H1 (cell line): Measurements from ENCODE around the gene GRID1. TPM values are rescaled to one million over a fixed set of nuclear protein-coding genes. Genes with fewer than 3 reads are reported as not detected.

Source experiments
- ASH2L ChIP-seq: fragments of 200-600, 300-600 bp; sonication (generic); IDR thresholded peaks from one replicate; pipeline ENCODE4 v1.7.1; 2017; ENCODE audit warnings: low read length
- ATF3 ChIP-seq: IDR thresholded peaks from 2 replicates; pipeline ENCODE4 v1.6.1; 2011; ENCODE audit warnings: low read depth, mild to moderate bottlenecking, low read length; ENCODE audit not compliant: insufficient read depth
- CBX8 ChIP-seq: fragments of 300-800, 300-1000 bp; sonication (generic); IDR thresholded peaks from 2 replicates; pipeline ENCODE4 v1.7.1; 2016; ENCODE audit warnings: low read depth, low read length, borderline replicate concordance
- CHD2 ChIP-seq: IDR thresholded peaks from 2 replicates; pipeline ENCODE4 v1.6.1; 2012; ENCODE audit warnings: low read length, improper control_type of control experiment
- CREB1 ChIP-seq: IDR thresholded peaks from 2 replicates; pipeline ENCODE4 v1.6.1; 2012; ENCODE audit warnings: inconsistent platforms
- HDAC2 ChIP-seq, 2 experiments: fragments of 300-600 bp in 1 of 2; sonication (generic) in 1 of 2; IDR thresholded peaks; 2 replicates each; pipeline ENCODE4 v1.6.1; 2011 to 2012; ENCODE audit warnings: low read depth in 2 of 2, low read length in 2 of 2, mild to moderate bottlenecking in 2 of 2, moderate library complexity in 2 of 2, borderline replicate concordance in 1 of 2, inconsistent platforms in 1 of 2
- NANOG ChIP-seq: IDR thresholded peaks from 2 replicates; pipeline ENCODE4 v1.6.1; 2011; ENCODE audit warnings: low read length, low read depth, mild to moderate bottlenecking, inconsistent platforms; ENCODE audit not compliant: insufficient read depth, poor library complexity, severe bottlenecking
- POLR2A ChIP-seq, 2 experiments: IDR thresholded peaks; 1 replicate in 1 of 2; 2 replicates in 1 of 2; pipeline ENCODE4 v1.6.1; 2011; ENCODE audit warnings: low read depth in 2 of 2, low read length in 2 of 2, mild to moderate bottlenecking in 2 of 2; ENCODE audit errors: control extremely low read depth in 1 of 2
- RAD21 ChIP-seq, 2 experiments: IDR thresholded peaks in 1 of 2; conservative IDR thresholded peaks in 1 of 2; 2 replicates each; pipeline ENCODE4 v1.6.1; 2011; ENCODE audit warnings: low read depth in 2 of 2, low read length in 2 of 2, improper control_type of control experiment in 1 of 2, inconsistent platforms in 1 of 2, mild to moderate bottlenecking in 1 of 2, moderate library complexity in 1 of 2
- SAP30 ChIP-seq: fragments of 300-600 bp; sonication (generic); IDR thresholded peaks from 2 replicates; pipeline ENCODE4 v1.7.1; 2012; ENCODE audit warnings: low read length, moderate library complexity, mild to moderate bottlenecking, inconsistent platforms; ENCODE audit not compliant: insufficient read depth, insufficient replicate concordance
- SIRT6 ChIP-seq: IDR thresholded peaks from one replicate; pipeline ENCODE4 v1.7.1; 2012; ENCODE audit warnings: low read length, inconsistent platforms
- SIX5 ChIP-seq: IDR thresholded peaks from 2 replicates; pipeline ENCODE4 v1.6.1; 2011; ENCODE audit warnings: mild to moderate bottlenecking, low read depth, low read length
- SRF ChIP-seq: IDR thresholded peaks from 2 replicates; pipeline ENCODE4 v1.6.1; 2011; ENCODE audit warnings: mild to moderate bottlenecking, low read depth, low read length, moderate library complexity
- TAF7 ChIP-seq: optimal IDR thresholded peaks from 2 replicates; pipeline ENCODE3; 2011; ENCODE audit warnings: low read depth, mild to moderate bottlenecking, inconsistent platforms, low read length, moderate library complexity, borderline replicate concordance
- TEAD4 ChIP-seq: IDR thresholded peaks from 2 replicates; pipeline ENCODE4 v1.6.1; 2012; ENCODE audit warnings: low read depth, low read length, inconsistent platforms, mixed read lengths
- polyA plus RNA-seq, 7 experiments: library from polyadenylated mRNA; depleted of rRNA in 3 of 7; stranded (reverse) in 5 of 7; unstranded in 2 of 7; fragments of >200 nt in 5 of 7; fragments of 200-250 nt in 2 of 7; gene quantifications; 1 replicate in 5 of 7; 2 replicates in 1 of 7; 4 replicates in 1 of 7; pipeline versions ENCODE4 v1.2.1 to v1.2.3, GENCODE V29; 2011 to 2013; ENCODE audit warnings: missing spikeins in 2 of 7, mixed read lengths in 2 of 7
- total RNA-seq: library from RNA; stranded (reverse); fragmentation: NEBNext Ultra II Directional; extraction: Animal tissue kit (Norgen Biotek cat#: 25700); gene quantifications from 2 replicates; pipeline ENCODE4 v1.2.1, GENCODE V29; 2021

The GRID1 gene
- total and polyA plus RNA-seq, 2 of the 8 experiments (the other 6 are each of a cell fraction or from before 2014, with no cell fraction given) = 0.22 to 0.30 TPM

GRCh38 chr10:86349474-86349873, 17.1 kb downstream of the GRID1 start (continued):
- TF ChIP-seq CBX8 (no peak), CREB1 (peak; percentile 14; the same call in 1 of the 2 replicates), ATF3 (no peak), HDAC2 (IDR thresholded peaks at IDR 0.05; ENCODE audit: borderline replicate concordance in 1 of 2, low read depth in 2 of 2, low read length in 2 of 2) (no peak), CHD2 (no peak), SIX5 (no peak), RAD21 (IDR thresholded peaks at IDR 0.05 in 1 of 2, conservative IDR thresholded peaks at IDR 0.05 in 1 of 2; ENCODE audit: low read depth in 2 of 2, low read length in 2 of 2) (peak; percentile 81 to 87), NANOG (no peak), ASH2L (no peak), TEAD4 (0 out of 2 replicates have a peak, but pooled peaks have one; percentile 34), SRF (no peak), POLR2A (IDR thresholded peaks at IDR 0.05; ENCODE audit: control extremely low read depth in 1 of 2, low read depth in 2 of 2, low read length in 2 of 2) (no peak), SAP30 (no peak), TAF7 (no peak), SIRT6 (no peak)
